Stimulated activated CD8-positive, alpha-beta memory T cell treated with anti-CD3 and anti-CD28 coated beads, Interleukin-12 subunit alpha, Interleukin-12 subunit beta, amount 100 ng/mL, for 1 hour (primary cell): ENCODE results near the gene KLRC4.
"Not testable (repeated sequence)": the region's sequence is repeated elsewhere in the genome, so short reads cannot be mapped to it uniquely, and the experiment has no call there.

Experiments
- DNase-seq: peaks from one replicate; pipeline ENCODE4 v3.0.0-alpha.2; 2020; ENCODE audit warnings: low read depth

The KLRC4 gene

GRCh38 chr12:10368206-10369171, 41.1 kb downstream of the KLRC4 start:
- DNase-seq: no peak

- DNase-seq: not testable (repeated sequence)
Measured at GRCh38 chr12:10367714-10368113, 41.8 kb downstream of the KLRC4 start.

GRCh38 chr12:10366875-10367274, 42.7 kb downstream of the KLRC4 start:
- DNase-seq: no peak

GRCh38 chr12:10365696-10366405, 43.7 kb downstream of the KLRC4 start:
- no peak for DNase-seq

GRCh38 chr12:10364815-10365622, 44.5 kb downstream of the KLRC4 start:
- DNase-seq: no peak

GRCh38 chr12:10363914-10364814, 45.4 kb downstream of the KLRC4 start:
- no peak for DNase-seq

GRCh38 chr12:10363658-10363913, 46.0 kb downstream of the KLRC4 start:
- DNase-seq: no peak

- DNase-seq: no peak
Measured at GRCh38 chr12:10362828-10363657, 46.5 kb downstream of the KLRC4 start.

- no peak for DNase-seq
Measured at GRCh38 chr12:10362325-10362724, 47.2 kb downstream of the KLRC4 start.

GRCh38 chr12:10361622-10362021, 47.9 kb downstream of the KLRC4 start:
- no peak for DNase-seq

- no peak for DNase-seq
Measured at GRCh38 chr12:10361084-10361483, 48.5 kb downstream of the KLRC4 start.

GRCh38 chr12:10358969-10359368, 50.6 kb downstream of the KLRC4 start:
- no peak for DNase-seq

GRCh38 chr12:10358131-10358530, 51.4 kb downstream of the KLRC4 start:
- no peak for DNase-seq
